ENCODE measurements around the gene ASTN2. TPM values are rescaled to one million over a fixed set of nuclear protein-coding genes. Genes with fewer than 3 reads are reported as not detected.

ASTN2 gene
- total and polyA plus RNA-seq, 10 of the 15 experiments (the other 5 are each of a cell fraction or from before 2014, with no cell fraction given) = 1.4 to 15.7 (median 7.0) TPM

DNA sequence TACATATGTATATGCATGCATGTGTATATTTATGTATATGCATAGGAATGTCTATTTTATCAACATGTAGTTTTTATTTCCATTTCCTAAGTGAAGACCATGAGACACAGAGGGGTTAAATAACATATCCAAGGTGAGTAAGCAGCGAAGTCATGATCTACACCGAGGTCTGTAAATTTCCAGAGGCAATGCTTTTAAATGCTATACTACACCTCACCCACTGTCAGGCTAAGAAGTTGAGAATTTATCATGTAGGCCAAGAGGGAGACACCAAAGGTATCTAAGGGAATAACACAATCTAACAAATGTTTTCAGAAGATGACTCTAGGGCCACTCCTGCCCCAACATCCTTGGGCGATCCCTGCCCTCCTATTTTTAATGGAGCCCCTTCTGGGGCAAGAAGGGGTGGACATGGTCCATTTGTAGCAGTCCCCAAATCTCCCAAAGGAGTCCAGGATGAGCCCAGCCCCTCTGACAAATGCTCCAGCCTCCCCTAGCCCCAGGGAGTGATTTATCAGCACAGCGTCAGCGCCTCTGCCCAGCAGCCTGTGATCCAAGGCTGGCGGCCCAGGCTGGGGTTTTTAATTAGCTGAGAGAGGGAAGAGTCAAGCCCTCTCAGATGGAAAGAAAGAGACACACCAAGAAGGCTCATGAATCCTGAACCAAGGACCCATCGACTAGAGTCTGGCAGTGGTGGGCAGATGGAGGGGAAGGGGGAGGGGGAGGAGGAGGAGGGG lies 339.9 kb downstream of the ASTN2 start:
- POLR2A ChIA-PET = no interaction called here
- SMC1A ChIA-PET (ENCODE audit: uncharacterized antibody, unreplicated experiment) = no interaction called here
- H3K79me2 ChIP-seq (ENCODE audit: control insufficient read depth, insufficient read depth, low read length) = no peaks in the 10 kb centered on the region
- no peak overlapping the region for H3K4me3 ChIP-seq
- TF ChIP-seq, protein P1, sequence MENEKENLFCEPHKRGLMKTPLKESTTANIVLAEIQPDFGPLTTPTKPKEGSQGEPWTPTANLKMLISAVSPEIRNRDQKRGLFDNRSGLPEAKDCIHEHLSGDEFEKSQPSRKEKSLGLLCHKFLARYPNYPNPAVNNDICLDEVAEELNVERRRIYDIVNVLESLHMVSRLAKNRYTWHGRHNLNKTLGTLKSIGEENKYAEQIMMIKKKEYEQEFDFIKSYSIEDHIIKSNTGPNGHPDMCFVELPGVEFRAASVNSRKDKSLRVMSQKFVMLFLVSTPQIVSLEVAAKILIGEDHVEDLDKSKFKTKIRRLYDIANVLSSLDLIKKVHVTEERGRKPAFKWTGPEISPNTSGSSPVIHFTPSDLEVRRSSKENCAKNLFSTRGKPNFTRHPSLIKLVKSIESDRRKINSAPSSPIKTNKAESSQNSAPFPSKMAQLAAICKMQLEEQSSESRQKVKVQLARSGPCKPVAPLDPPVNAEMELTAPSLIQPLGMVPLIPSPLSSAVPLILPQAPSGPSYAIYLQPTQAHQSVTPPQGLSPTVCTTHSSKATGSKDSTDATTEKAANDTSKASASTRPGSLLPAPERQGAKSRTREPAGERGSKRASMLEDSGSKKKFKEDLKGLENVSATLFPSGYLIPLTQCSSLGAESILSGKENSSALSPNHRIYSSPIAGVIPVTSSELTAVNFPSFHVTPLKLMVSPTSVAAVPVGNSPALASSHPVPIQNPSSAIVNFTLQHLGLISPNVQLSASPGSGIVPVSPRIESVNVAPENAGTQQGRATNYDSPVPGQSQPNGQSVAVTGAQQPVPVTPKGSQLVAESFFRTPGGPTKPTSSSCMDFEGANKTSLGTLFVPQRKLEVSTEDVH (IDR thresholded peaks at IDR 0.05; ENCODE audit: low read depth, partially characterized antibody) = no peak
- no peak overlapping the region for H3K27ac ChIP-seq (ENCODE audit: control insufficient read depth, insufficient read depth)
- H3K9ac ChIP-seq (ENCODE audit: control insufficient read depth, insufficient read depth, low read length) = no peak overlapping the region
- no peaks in the 10 kb centered on the region; a peak in 1 of 4 replicates for H3K27me3 ChIP-seq (replicated peaks in 1 of 2; ENCODE audit: control insufficient read depth in 2 of 2, insufficient read depth in 2 of 2, low read length in 1 of 2)
- DNase-seq (ENCODE audit: low read depth, low spot score) = no peak
- RAD21 ChIA-PET (ENCODE audit: unreplicated experiment) = no interaction called here
- no peak overlapping the region for H2AFZ ChIP-seq (ENCODE audit: control insufficient read depth, low read depth, low read length)
- CTCF ChIA-PET = interaction anchor here (1.6 kb wide), 1 partner anchor 10 kb away, joined by 4 read pairs; no protein-coding TSS in a partner anchor
- no peaks in the 10 kb centered on the region for H3K36me3 ChIP-seq (ENCODE audit: control insufficient read depth in 2 of 2, insufficient read depth in 2 of 2, low read length in 1 of 2)
- no peak for ATAC-seq
- WGBS (ENCODE audit: insufficient coverage, insufficient replicate concordance, low lambda C conversion rate, missing lambda C conversion rate) = 3% methylated on average over 7 of the region's 7 CpGs
- intact Hi-C loops (cut with micrococcal nuclease; ENCODE audit: unreplicated experiment) (loop anchor here (2.0 kb wide), 1 partner anchor 336 kb away; no protein-coding TSS in a partner anchor), in situ Hi-C loops (cut with MboI) (no loop called here)
- BruUV-seq (replicated peaks) = no TSS peak
- H3K4me1 ChIP-seq (ENCODE audit: control insufficient read depth, insufficient read depth, low read length) = no peaks in the 10 kb centered on the region
- H3K9me3 ChIP-seq (replicated peaks; ENCODE audit: control insufficient read depth, insufficient read depth, low read length) = no peaks in the 10 kb centered on the region
- no peak overlapping the region for H3K4me2 ChIP-seq (ENCODE audit: control insufficient read depth, insufficient read depth)
- no peak for FAIRE-seq
- no peaks in the 10 kb centered on the region for H4K20me1 ChIP-seq (ENCODE audit: control insufficient read depth, insufficient read depth)

DNA sequence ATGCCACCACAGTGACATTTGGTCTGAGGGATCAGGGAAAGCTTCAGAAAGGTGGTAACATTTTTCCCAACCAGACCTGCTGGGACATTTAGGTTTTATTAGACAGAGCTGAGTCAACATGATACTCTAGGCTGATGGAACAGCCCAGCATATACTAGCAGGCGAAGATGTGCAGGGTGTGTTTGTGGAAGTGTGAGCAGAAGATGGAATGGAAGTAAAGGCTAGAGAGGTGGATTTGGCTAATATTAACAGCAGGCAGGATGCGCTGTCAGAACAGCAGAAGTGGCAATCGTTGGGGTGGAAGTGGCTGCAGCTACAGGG lies 340.6 kb downstream of the ASTN2 start:
- intact Hi-C loops (cut with micrococcal nuclease; ENCODE audit: unreplicated experiment) = loop anchor here (2.0 kb wide), 1 partner anchor 336 kb away; no protein-coding TSS in a partner anchor
- H3K4me1 ChIP-seq (ENCODE audit: control insufficient read depth, insufficient read depth, low read length) = no peaks in the 10 kb centered on the region
- ChIA-PET RAD21 (ENCODE audit: unreplicated experiment) (no interaction called here), SMC1A (ENCODE audit: uncharacterized antibody, unreplicated experiment) (no interaction called here), CTCF (interaction anchor here (1.6 kb wide), 1 partner anchor 10 kb away, joined by 4 read pairs; no protein-coding TSS in a partner anchor), POLR2A (no interaction called here)
- WGBS (ENCODE audit: insufficient coverage, insufficient replicate concordance, low lambda C conversion rate, missing lambda C conversion rate) = 41% methylated on average over 3 of the region's 3 CpGs
- H2AFZ ChIP-seq (ENCODE audit: control insufficient read depth, low read depth, low read length) = no peak overlapping the region
- H3K27ac ChIP-seq (ENCODE audit: control insufficient read depth, insufficient read depth) = no peak overlapping the region
- H3K36me3 ChIP-seq (ENCODE audit: control insufficient read depth in 2 of 2, insufficient read depth in 2 of 2, low read length in 1 of 2) = no peaks in the 10 kb centered on the region
- no peaks in the 10 kb centered on the region for H3K9me3 ChIP-seq (replicated peaks; ENCODE audit: control insufficient read depth, insufficient read depth, low read length)
- no peaks in the 10 kb centered on the region for H4K20me1 ChIP-seq (ENCODE audit: control insufficient read depth, insufficient read depth)
- no peak overlapping the region for H3K4me2 ChIP-seq (ENCODE audit: control insufficient read depth, insufficient read depth)
- H3K9ac ChIP-seq (ENCODE audit: control insufficient read depth, insufficient read depth, low read length) = no peak overlapping the region
- no TSS peak for BruUV-seq (replicated peaks)
- H3K27me3 ChIP-seq (replicated peaks in 1 of 2; ENCODE audit: control insufficient read depth in 2 of 2, insufficient read depth in 2 of 2, low read length in 1 of 2) = no peaks in the 10 kb centered on the region; a peak in 1 of 4 replicates
- ATAC-seq (no peak), DNase-seq (ENCODE audit: low read depth, low spot score) (no peak), FAIRE-seq (no peak)
- H3K4me3 ChIP-seq = no peak overlapping the region
- in situ Hi-C loops (cut with MboI) = no loop called here
- no peaks in the 10 kb centered on the region for H3K79me2 ChIP-seq (ENCODE audit: control insufficient read depth, insufficient read depth, low read length)
- TF ChIP-seq, protein P2, sequence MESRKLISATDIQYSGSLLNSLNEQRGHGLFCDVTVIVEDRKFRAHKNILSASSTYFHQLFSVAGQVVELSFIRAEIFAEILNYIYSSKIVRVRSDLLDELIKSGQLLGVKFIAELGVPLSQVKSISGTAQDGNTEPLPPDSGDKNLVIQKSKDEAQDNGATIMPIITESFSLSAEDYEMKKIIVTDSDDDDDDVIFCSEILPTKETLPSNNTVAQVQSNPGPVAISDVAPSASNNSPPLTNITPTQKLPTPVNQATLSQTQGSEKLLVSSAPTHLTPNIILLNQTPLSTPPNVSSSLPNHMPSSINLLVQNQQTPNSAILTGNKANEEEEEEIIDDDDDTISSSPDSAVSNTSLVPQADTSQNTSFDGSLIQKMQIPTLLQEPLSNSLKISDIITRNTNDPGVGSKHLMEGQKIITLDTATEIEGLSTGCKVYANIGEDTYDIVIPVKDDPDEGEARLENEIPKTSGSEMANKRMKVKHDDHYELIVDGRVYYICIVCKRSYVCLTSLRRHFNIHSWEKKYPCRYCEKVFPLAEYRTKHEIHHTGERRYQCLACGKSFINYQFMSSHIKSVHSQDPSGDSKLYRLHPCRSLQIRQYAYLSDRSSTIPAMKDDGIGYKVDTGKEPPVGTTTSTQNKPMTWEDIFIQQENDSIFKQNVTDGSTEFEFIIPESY (IDR thresholded peaks at IDR 0.05) = no peak
- TF ChIP-seq MYB (IDR thresholded peaks at IDR 0.05; ENCODE audit: borderline replicate concordance, low read depth, low read length) (no peak), POLR2A (IDR thresholded peaks at IDR 0.05; ENCODE audit: low read depth, low read length) (no peak), STAT1 (conservative IDR thresholded peaks at IDR 0.05) (no peak), EZH2 (IDR thresholded peaks at IDR 0.05; ENCODE audit: borderline replicate concordance, control insufficient read depth, low read depth, low read length) (no peak), RAD51 (IDR thresholded peaks at IDR 0.05) (no peak), STAT3 (IDR thresholded peaks at IDR 0.05; ENCODE audit: low read depth, low read length) (no peak), ZSCAN29 (IDR thresholded peaks at IDR 0.05) (no peak), KAT2A (conservative IDR thresholded peaks at IDR 0.05; ENCODE audit: control insufficient read depth, low read depth, low read length) (no peak)
- TF ChIP-seq, protein P3, sequence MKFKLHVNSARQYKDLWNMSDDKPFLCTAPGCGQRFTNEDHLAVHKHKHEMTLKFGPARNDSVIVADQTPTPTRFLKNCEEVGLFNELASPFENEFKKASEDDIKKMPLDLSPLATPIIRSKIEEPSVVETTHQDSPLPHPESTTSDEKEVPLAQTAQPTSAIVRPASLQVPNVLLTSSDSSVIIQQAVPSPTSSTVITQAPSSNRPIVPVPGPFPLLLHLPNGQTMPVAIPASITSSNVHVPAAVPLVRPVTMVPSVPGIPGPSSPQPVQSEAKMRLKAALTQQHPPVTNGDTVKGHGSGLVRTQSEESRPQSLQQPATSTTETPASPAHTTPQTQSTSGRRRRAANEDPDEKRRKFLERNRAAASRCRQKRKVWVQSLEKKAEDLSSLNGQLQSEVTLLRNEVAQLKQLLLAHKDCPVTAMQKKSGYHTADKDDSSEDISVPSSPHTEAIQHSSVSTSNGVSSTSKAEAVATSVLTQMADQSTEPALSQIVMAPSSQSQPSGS (IDR thresholded peaks at IDR 0.05; ENCODE audit: low read length) = no peak
